Measurements from ENCODE around the gene BTBD19.

GRCh38 chr1:44803062-44803311, 5.3 kb upstream of the BTBD19 start:
- TF ChIP-seq EZH2phosphoT487 (IDR thresholded peaks at IDR 0.05; ENCODE audit: borderline replicate concordance, low read depth, low read length) (no peak), CTCF (conservative IDR thresholded peaks at IDR 0.05; ENCODE audit: low read length) (no peak)
